GM12874 (cell line): ENCODE results near the gene KEL.

Source experiments
- CTCF ChIP-seq: IDR thresholded peaks from 2 replicates; pipeline ENCODE4 v1.5.1; 2011; ENCODE audit warnings: low read depth, mild to moderate bottlenecking, control low read depth, low read length, moderate library complexity; ENCODE audit not compliant: insufficient read depth

The KEL gene

GRCh38 chr7:142934056-142934455 lies 28.1 kb downstream of the KEL start:
- no peak for TF ChIP-seq CTCF

GRCh38 chr7:142933624-142934023 lies 28.5 kb downstream of the KEL start, which contains the start of gene TRPV5:
TRPV5 (minus strand) TSS chr7:142933746; CDS start chr7:142933459, 287 bp downstream.
- TF ChIP-seq CTCF: no peak

GRCh38 chr7:142933092-142933475 lies 29.1 kb downstream of the KEL start:
- no peak for TF ChIP-seq CTCF

- no peak for TF ChIP-seq CTCF
Measured at GRCh38 chr7:142932386-142933091, 29.6 kb downstream of the KEL start.

- no peak for TF ChIP-seq CTCF
Measured at GRCh38 chr7:142930126-142930730, 31.9 kb downstream of the KEL start.

- TF ChIP-seq CTCF: no peak
Measured at GRCh38 chr7:142927949-142928348, 34.2 kb downstream of the KEL start.

GRCh38 chr7:142927085-142927745 lies 34.9 kb downstream of the KEL start:
- TF ChIP-seq CTCF: no peak
